DMS 273 (cell line): Measurements from ENCODE around the gene SFTA2.
"Not testable (repeated sequence)": the region's sequence is repeated elsewhere in the genome, so short reads cannot be mapped to it uniquely, and the experiment has no call there.

Experiments
- DNase-seq: peaks from one replicate; lab custom pipeline; 2025; ENCODE audit not compliant: unreplicated experiment; lab: John Stamatoyannopoulos, UW

Gene SFTA2

GRCh38 chr6:30944051-30944450, 12.1 kb upstream of the SFTA2 start:
- DNase-seq = no peak

GRCh38 chr6:30942338-30943060, 10.5 kb upstream of the SFTA2 start:
- DNase-seq = peak; percentile 70

- no peak for DNase-seq
Measured at GRCh38 chr6:30940361-30940986, 8.5 kb upstream of the SFTA2 start, which contains the start of gene MUCL3. TSS of gene MUCL3 (plus strand) at chr6:30940973. CDS start at chr6:30941000, 27 bp downstream.

- DNase-seq = peak; percentile 14
Measured at GRCh38 chr6:30939473-30939872, 7.5 kb upstream of the SFTA2 start.

GRCh38 chr6:30938730-30939129, 6.8 kb upstream of the SFTA2 start:
- no peak for DNase-seq

GRCh38 chr6:30937265-30937664, 5.3 kb upstream of the SFTA2 start:
- no peak for DNase-seq

- peak; percentile 13 for DNase-seq
Measured at GRCh38 chr6:30935018-30935417, 3.0 kb upstream of the SFTA2 start.

GRCh38 chr6:30932665-30933365, 845 bp upstream of the SFTA2 start:
- DNase-seq = no peak

GRCh38 chr6:30931272-30931671, 698 bp downstream of the SFTA2 start:
- no peak for DNase-seq

- no peak for DNase-seq
Measured at GRCh38 chr6:30930506-30930905, 1.5 kb downstream of the SFTA2 start.

GRCh38 chr6:30928677-30929076, 3.3 kb downstream of the SFTA2 start:
- DNase-seq = no peak

GRCh38 chr6:30927080-30927479, 4.9 kb downstream of the SFTA2 start:
- not testable (repeated sequence) for DNase-seq

GRCh38 chr6:30926644-30927043, 5.3 kb downstream of the SFTA2 start:
- DNase-seq = no peak

GRCh38 chr6:30924040-30924627, 7.8 kb downstream of the SFTA2 start:
- DNase-seq = not testable (repeated sequence)

- DNase-seq = no peak
Measured at GRCh38 chr6:30922447-30922852, 9.5 kb downstream of the SFTA2 start.

- DNase-seq = no peak
Measured at GRCh38 chr6:30918670-30919069, 13.3 kb downstream of the SFTA2 start.

GRCh38 chr6:30917487-30917886, 14.5 kb downstream of the SFTA2 start:
- no peak for DNase-seq

- DNase-seq = no peak
Measured at GRCh38 chr6:30917041-30917440, 14.9 kb downstream of the SFTA2 start.

GRCh38 chr6:30915591-30915946, 16.4 kb downstream of the SFTA2 start:
- DNase-seq = peak; percentile 67

- no peak for DNase-seq
Measured at GRCh38 chr6:30914854-30915590, 16.9 kb downstream of the SFTA2 start.
